ENCODE measurements around the gene CYP27B1.

- TF ChIP-seq, protein P1, sequence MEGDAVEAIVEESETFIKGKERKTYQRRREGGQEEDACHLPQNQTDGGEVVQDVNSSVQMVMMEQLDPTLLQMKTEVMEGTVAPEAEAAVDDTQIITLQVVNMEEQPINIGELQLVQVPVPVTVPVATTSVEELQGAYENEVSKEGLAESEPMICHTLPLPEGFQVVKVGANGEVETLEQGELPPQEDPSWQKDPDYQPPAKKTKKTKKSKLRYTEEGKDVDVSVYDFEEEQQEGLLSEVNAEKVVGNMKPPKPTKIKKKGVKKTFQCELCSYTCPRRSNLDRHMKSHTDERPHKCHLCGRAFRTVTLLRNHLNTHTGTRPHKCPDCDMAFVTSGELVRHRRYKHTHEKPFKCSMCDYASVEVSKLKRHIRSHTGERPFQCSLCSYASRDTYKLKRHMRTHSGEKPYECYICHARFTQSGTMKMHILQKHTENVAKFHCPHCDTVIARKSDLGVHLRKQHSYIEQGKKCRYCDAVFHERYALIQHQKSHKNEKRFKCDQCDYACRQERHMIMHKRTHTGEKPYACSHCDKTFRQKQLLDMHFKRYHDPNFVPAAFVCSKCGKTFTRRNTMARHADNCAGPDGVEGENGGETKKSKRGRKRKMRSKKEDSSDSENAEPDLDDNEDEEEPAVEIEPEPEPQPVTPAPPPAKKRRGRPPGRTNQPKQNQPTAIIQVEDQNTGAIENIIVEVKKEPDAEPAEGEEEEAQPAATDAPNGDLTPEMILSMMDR (conservative IDR thresholded peaks at IDR 0.05 in 1 of 2, IDR thresholded peaks at IDR 0.05 in 1 of 2; ENCODE audit: extremely low read depth in 1 of 2, insufficient read depth in 1 of 2, low read depth in 1 of 2, low read length in 2 of 2), result no peak
- TF ChIP-seq EZH2 (IDR thresholded peaks at IDR 0.05; ENCODE audit: borderline replicate concordance, low read length), result no peak
These were observed 8.8 kb upstream of the CYP27B1 start for GRCh38 chr12:57775563-57776246.

Data from mammary epithelial cell (primary cell).